ENCODE measurements around the gene MOV10L1. TPM values are rescaled to one million over a fixed set of nuclear protein-coding genes. Genes with fewer than 3 reads are reported as not detected.
"Not testable (repeated sequence)": the region's sequence is repeated elsewhere in the genome, so short reads cannot be mapped to it uniquely, and the experiment has no call there.

Gene MOV10L1
- total RNA-seq, 2 donors from 2014 or later: 0.25 to 0.36 TPM

DNA sequence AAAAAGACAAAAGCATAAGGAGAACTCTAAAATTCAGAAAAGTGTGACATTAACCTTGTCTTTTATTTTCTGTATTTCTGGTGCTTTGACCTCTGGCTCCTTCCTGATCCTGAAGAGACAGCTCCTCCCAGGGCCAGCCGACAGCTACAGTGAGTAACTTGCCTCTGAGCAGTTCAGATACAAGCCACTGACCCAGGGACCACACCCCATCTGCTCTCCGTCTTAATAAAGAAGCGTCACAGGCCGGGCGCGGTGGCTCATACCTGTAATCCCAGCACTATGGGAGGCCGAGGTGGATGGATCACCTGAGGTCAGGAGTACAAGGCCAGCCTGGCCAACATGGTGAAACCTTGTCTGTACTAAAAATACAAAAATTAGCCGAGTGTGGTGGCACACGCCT, 11.0 kb upstream of the MOV10L1 start:
- Mint-ChIP-seq H3K9me3 (no peaks in the 10 kb centered on the region), H3K4me1 (ENCODE audit: low read depth) (no peaks in the 10 kb centered on the region), H3K4me3 (no peak overlapping the region), H3K36me3 (ENCODE audit: insufficient read depth in 2 of 2) (no peaks in the 10 kb centered on the region), H3K27me3 (ENCODE audit: low read depth) (no peaks in the 10 kb centered on the region), H3K27ac (no peak overlapping the region)
- no peak for ATAC-seq (replicated peaks in 1 of 2)
- no peak for DNase-seq

- ATAC-seq (replicated peaks in 1 of 2): no peak
- H3K27ac Mint-ChIP-seq: no peak overlapping the region
- no peaks in the 10 kb centered on the region for H3K9me3 Mint-ChIP-seq
- no peak for DNase-seq
- peaks cover 0 to under 1% of the 10 kb centered on the region in 2 donors for H3K36me3 Mint-ChIP-seq (ENCODE audit: insufficient read depth in 2 of 2)
- H3K4me3 Mint-ChIP-seq: no peak overlapping the region
- no peaks in the 10 kb centered on the region for H3K4me1 Mint-ChIP-seq (ENCODE audit: low read depth)
- H3K27me3 Mint-ChIP-seq (ENCODE audit: low read depth): peaks cover 3% of the 10 kb centered on the region
Measured at GRCh38 chr22:50080077-50080465, 9.7 kb upstream of the MOV10L1 start.

DNA sequence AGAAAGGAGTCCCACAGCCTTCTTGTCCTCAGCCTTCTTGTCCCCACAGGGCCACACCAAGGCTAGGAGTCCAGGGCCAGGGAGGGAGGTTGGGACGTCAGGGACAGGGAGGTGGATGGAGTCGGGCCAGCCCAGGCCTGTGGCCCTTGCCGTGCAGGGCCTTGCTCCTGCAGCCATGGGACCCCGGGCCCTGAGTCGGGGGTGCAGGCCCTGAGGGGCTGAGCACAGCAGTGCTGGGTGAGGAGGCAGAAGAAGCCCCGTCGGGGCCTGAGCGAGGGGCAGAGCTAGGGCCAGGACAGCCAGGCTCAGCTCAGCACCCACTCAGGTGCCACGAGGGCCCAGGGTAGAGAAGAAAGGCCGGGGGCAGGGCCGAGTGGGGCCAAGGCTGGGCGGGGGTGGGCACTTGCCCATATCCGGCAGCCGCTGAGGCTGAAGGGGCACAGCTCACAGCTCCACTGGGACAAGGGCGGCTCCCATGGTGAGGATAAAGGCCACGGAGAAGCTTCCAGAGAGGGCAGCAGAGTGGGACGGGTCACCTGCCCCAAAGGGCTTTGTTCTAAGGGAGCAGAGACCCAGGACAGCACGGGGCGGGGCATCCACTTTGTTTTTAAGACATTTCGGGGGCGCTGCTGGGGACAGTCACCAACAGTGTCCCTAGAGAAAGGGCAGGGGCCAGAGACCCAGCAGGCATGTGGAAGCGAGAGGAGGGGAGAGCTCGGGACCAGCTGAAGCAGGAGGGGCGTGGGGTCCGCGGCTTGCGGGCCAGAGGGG, 8.2 kb upstream of the MOV10L1 start:
- H3K36me3 Mint-ChIP-seq (ENCODE audit: insufficient read depth in 2 of 2): peaks cover 2 to 6% of the 10 kb centered on the region in 2 donors
- peaks cover 5% of the 10 kb centered on the region for H3K27me3 Mint-ChIP-seq (ENCODE audit: low read depth)
- H3K27ac Mint-ChIP-seq: no peak overlapping the region
- H3K4me3 Mint-ChIP-seq: no peak overlapping the region
- no peak for DNase-seq
- H3K4me1 Mint-ChIP-seq (ENCODE audit: low read depth): no peaks in the 10 kb centered on the region
- no peak for ATAC-seq (replicated peaks in 1 of 2)
- H3K9me3 Mint-ChIP-seq: peaks cover 0 to under 1% of the 10 kb centered on the region in 2 donors

GRCh38 chr22:50082197-50082715, 7.5 kb upstream of the MOV10L1 start:
- no peak for DNase-seq
- no peak for ATAC-seq (replicated peaks in 1 of 2)
- no peaks in the 10 kb centered on the region for H3K4me1 Mint-ChIP-seq (ENCODE audit: low read depth)
- no peak overlapping the region for H3K27ac Mint-ChIP-seq
- peaks cover 4 to 6% of the 10 kb centered on the region in 2 donors for H3K9me3 Mint-ChIP-seq
- no peak overlapping the region for H3K4me3 Mint-ChIP-seq
- peaks cover 9 to 12% of the 10 kb centered on the region in 2 donors for H3K36me3 Mint-ChIP-seq (ENCODE audit: insufficient read depth in 2 of 2)
- H3K27me3 Mint-ChIP-seq (ENCODE audit: low read depth): peaks cover 5% of the 10 kb centered on the region

DNA sequence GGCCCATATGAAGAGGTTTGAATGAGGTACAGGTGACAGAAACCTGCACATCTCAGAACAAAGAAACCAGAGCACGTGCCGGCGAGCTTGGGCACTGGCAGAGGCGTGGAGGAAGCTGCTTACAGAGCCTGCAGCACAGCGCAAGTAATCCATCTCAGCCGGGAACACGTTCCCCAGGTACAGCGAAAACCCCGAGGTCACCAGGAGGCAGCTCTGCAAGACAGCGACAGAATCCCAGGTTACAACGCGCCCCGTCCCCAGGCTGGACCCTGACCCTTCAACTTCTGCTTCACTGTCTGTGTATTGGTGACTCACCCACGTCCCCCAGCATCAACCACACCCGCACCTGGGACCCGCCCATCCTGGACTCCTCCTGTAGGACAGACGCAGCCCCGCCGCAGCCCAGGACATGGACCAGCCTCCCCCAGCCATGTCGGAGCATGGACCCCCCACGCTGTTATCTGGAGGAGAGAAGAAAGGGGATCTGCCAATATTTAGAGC, 6.8 kb upstream of the MOV10L1 start:
- Mint-ChIP-seq H3K27ac (no peak overlapping the region), H3K9me3 (peaks cover 6 to 7% of the 10 kb centered on the region in 2 donors), H3K27me3 (ENCODE audit: low read depth) (peaks cover 5% of the 10 kb centered on the region), H3K36me3 (ENCODE audit: insufficient read depth in 2 of 2) (peaks cover 11 to 13% of the 10 kb centered on the region in 2 donors), H3K4me3 (no peak overlapping the region), H3K4me1 (ENCODE audit: low read depth) (no peaks in the 10 kb centered on the region)
- no peak for DNase-seq
- no peak for ATAC-seq (replicated peaks in 1 of 2)

DNA sequence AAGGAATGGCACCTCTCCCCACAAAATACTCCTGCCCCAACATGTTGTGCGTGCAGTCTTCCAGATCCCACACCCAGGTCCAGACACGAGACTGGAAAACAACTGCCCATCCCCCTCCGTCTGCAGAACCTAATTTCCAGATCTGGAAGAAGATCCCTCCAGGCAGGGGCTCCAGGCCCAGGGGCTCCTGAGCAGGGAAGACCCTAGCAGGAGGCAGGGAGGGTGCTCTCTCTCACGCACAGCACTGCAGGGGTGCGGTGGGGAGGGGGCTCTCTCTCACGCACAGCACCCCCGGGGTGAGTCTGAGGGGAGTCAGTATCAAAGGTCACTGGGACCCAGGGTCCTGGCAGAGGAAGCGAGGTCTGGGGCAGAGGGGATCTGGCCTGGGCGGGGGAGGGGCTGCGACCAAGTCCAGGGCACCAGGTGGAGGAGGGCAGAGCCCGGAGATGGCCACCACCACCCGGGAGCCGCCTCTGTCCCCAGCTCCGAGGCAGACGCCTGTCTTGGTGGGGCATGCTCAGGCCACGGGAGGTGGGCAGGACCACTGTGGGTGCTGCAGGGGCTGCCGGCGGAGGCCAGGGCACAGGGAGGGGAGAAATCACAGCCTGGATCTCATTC, 6.2 kb upstream of the MOV10L1 start:
- Mint-ChIP-seq H3K27ac (no peak overlapping the region), H3K4me1 (ENCODE audit: low read depth) (no peaks in the 10 kb centered on the region), H3K36me3 (ENCODE audit: insufficient read depth in 2 of 2) (peaks cover 11 to 13% of the 10 kb centered on the region in 2 donors), H3K9me3 (peaks cover 6 to 7% of the 10 kb centered on the region in 2 donors), H3K4me3 (no peak overlapping the region), H3K27me3 (ENCODE audit: low read depth) (peaks cover 5% of the 10 kb centered on the region)
- ATAC-seq (replicated peaks in 1 of 2) (no peak), DNase-seq (no peak)

- peaks cover 6 to 7% of the 10 kb centered on the region in 2 donors for H3K9me3 Mint-ChIP-seq
- DNase-seq (no peak), ATAC-seq (replicated peaks in 1 of 2) (no peak)
- no peak overlapping the region for H3K27ac Mint-ChIP-seq
- peaks cover 11 to 13% of the 10 kb centered on the region in 2 donors for H3K36me3 Mint-ChIP-seq (ENCODE audit: insufficient read depth in 2 of 2)
- H3K4me3 Mint-ChIP-seq: no peak overlapping the region
- H3K4me1 Mint-ChIP-seq (ENCODE audit: low read depth): no peaks in the 10 kb centered on the region
- H3K27me3 Mint-ChIP-seq (ENCODE audit: low read depth): peaks cover 5% of the 10 kb centered on the region
Measured at GRCh38 chr22:50084080-50084477, 5.7 kb upstream of the MOV10L1 start.

GRCh38 chr22:50084614-50085021, 5.2 kb upstream of the MOV10L1 start:
- Mint-ChIP-seq H3K36me3 (ENCODE audit: insufficient read depth in 2 of 2) (peaks cover 11 to 13% of the 10 kb centered on the region in 2 donors), H3K4me1 (ENCODE audit: low read depth) (no peaks in the 10 kb centered on the region), H3K9me3 (peaks cover 6 to 12% of the 10 kb centered on the region in 2 donors), H3K4me3 (no peak overlapping the region), H3K27me3 (ENCODE audit: low read depth) (peaks cover 5% of the 10 kb centered on the region), H3K27ac (no peak overlapping the region)
- ATAC-seq (replicated peaks in 1 of 2) (no peak), DNase-seq (no peak)

GRCh38 chr22:50085211-50085972, 4.4 kb upstream of the MOV10L1 start, which contains the start of gene MLC1:
Gene MLC1, minus strand, starts transcription at chr22:50085426. Its CDS starts 524 bp downstream, at chr22:50084902.
- DNase-seq (peak; percentile 13 to 18), ATAC-seq (replicated peaks in 1 of 2) (peak in 1 of 2 donors; percentile 69)
- no peak within 1 kb of the TSS for H3K4me3 Mint-ChIP-seq
- peaks cover 6 to 14% of the 10 kb centered on the region in 2 donors for H3K9me3 Mint-ChIP-seq
- H3K4me1 Mint-ChIP-seq (ENCODE audit: low read depth): no peaks in the 10 kb centered on the region
- H3K36me3 Mint-ChIP-seq (ENCODE audit: insufficient read depth in 2 of 2): peaks cover 11 to 15% of the 10 kb centered on the region in 2 donors
- peaks cover 5% of the 10 kb centered on the region for H3K27me3 Mint-ChIP-seq (ENCODE audit: low read depth)
- H3K27ac Mint-ChIP-seq: peak within 1 kb of the TSS; percentile 26

DNA sequence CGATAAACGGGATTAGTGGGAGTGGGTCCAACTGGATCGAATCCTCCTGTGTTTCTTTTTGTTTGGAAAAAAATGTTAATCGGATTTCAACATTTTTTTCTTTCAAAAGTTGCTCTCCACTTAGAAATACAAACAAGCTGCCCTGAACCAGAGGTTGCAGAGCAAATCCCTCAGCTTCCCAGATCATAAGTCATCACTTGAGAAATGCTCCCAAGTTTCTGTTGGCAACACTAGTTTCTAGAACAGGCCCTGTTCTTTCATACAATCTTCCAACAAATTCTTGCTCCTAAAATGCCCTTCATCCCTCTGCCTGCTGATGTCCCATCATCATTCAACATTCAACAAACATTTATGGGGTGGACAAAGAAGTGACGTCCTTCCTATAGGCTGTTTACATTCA, 3.3 kb upstream of the MOV10L1 start:
- H3K4me1 Mint-ChIP-seq (ENCODE audit: low read depth): no peaks in the 10 kb centered on the region
- H3K27me3 Mint-ChIP-seq (ENCODE audit: low read depth): peaks cover 12% of the 10 kb centered on the region
- H3K9me3 Mint-ChIP-seq: peaks cover 6 to 14% of the 10 kb centered on the region in 2 donors
- DNase-seq (no peak), ATAC-seq (replicated peaks in 1 of 2) (no peak)
- peaks cover 11 to 15% of the 10 kb centered on the region in 2 donors for H3K36me3 Mint-ChIP-seq (ENCODE audit: insufficient read depth in 2 of 2)
- no peak overlapping the region for H3K4me3 Mint-ChIP-seq
- H3K27ac Mint-ChIP-seq: no peak overlapping the region

- not testable (repeated sequence) for H3K4me3 Mint-ChIP-seq; DNase-seq; ATAC-seq (replicated peaks in 1 of 2); H3K4me1 Mint-ChIP-seq (ENCODE audit: low read depth); H3K27ac Mint-ChIP-seq
- H3K27me3 Mint-ChIP-seq (ENCODE audit: low read depth): peaks cover 17% of the 10 kb centered on the region
- peaks cover 6 to 14% of the 10 kb centered on the region in 2 donors for H3K9me3 Mint-ChIP-seq
- peaks cover 11 to 15% of the 10 kb centered on the region in 2 donors for H3K36me3 Mint-ChIP-seq (ENCODE audit: insufficient read depth in 2 of 2)
Measured at GRCh38 chr22:50086975-50087374, 2.8 kb upstream of the MOV10L1 start.

DNA sequence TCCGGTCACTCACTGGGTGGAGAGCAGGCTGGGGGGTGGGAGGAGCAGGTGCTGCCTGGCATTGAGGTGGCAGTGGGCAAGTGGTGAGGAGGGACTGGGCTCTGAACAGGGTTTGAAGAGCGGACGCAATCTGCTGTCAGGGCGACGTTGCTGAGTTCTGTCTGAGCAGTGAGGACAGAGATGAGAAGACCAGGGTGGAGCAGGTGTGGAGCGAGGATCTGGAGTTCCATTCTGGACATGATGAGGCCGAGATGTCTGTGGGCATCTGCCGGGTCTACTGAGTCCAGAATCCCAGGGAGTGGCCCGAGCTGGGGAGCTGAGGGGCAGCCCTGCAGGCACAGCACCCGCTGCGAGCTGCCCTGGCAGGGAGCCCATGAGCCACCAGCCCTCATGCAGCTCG, 2.2 kb upstream of the MOV10L1 start:
- DNase-seq (no peak), ATAC-seq (replicated peaks in 1 of 2) (no peak)
- Mint-ChIP-seq H3K9me3 (peaks cover 6 to 14% of the 10 kb centered on the region in 2 donors), H3K27me3 (ENCODE audit: low read depth) (peaks cover 18% of the 10 kb centered on the region), H3K4me3 (no peak overlapping the region), H3K36me3 (ENCODE audit: insufficient read depth in 2 of 2) (peaks cover 11 to 15% of the 10 kb centered on the region in 2 donors), H3K4me1 (ENCODE audit: low read depth) (no peaks in the 10 kb centered on the region), H3K27ac (no peak overlapping the region)
